A673 (cell line): ENCODE data around the gene LIMCH1.

Experiments
- EZH2 ChIP-seq: fragments of 200-600 bp; sonication (generic); IDR thresholded peaks from 2 replicates; pipeline ENCODE4 v1.6.1; 2017; ENCODE audit warnings: borderline replicate concordance, low read depth, mild to moderate bottlenecking, mixed read lengths, antibody characterized with exemption, low read length; ENCODE audit not compliant: poor library complexity, severe bottlenecking
- TF ChIP-seq, protein P1 (sequence below): fragments of 300-800, 200-600 bp; sonication (generic); conservative IDR thresholded peaks from 2 replicates; pipeline ENCODE4 v1.5.1; 2017; ENCODE audit warnings: low read depth, mild to moderate bottlenecking, antibody characterized with exemption, low read length, moderate library complexity, mixed read lengths

DNA sequence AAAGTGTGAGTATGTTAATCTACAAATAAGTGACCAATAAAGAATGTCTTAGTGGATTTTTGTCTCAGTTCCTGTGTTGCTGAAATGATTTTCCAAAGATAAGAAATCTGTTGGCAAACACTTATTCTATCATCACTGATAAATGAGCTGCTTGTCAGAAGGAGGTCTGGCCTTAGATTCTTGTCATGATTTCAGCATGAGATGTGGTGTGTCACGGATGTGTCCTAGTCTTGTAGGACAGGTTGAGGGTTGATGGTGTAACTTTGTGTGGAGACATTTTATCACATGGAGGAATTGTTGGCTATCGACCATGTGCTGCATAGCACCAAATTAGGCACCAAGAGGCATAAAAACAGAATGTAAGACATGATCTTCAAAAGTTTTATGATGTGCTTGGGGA lies 31.8 kb upstream of the LIMCH1 start:
- TF ChIP-seq, protein P1, sequence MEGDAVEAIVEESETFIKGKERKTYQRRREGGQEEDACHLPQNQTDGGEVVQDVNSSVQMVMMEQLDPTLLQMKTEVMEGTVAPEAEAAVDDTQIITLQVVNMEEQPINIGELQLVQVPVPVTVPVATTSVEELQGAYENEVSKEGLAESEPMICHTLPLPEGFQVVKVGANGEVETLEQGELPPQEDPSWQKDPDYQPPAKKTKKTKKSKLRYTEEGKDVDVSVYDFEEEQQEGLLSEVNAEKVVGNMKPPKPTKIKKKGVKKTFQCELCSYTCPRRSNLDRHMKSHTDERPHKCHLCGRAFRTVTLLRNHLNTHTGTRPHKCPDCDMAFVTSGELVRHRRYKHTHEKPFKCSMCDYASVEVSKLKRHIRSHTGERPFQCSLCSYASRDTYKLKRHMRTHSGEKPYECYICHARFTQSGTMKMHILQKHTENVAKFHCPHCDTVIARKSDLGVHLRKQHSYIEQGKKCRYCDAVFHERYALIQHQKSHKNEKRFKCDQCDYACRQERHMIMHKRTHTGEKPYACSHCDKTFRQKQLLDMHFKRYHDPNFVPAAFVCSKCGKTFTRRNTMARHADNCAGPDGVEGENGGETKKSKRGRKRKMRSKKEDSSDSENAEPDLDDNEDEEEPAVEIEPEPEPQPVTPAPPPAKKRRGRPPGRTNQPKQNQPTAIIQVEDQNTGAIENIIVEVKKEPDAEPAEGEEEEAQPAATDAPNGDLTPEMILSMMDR: no peak
- TF ChIP-seq EZH2: no peak
